A673 (cell line): Measurements from ENCODE around the gene GALK1.

Source experiments
- CTCF ChIP-seq: fragments of 300-800, 200-600 bp; sonication (generic); conservative IDR thresholded peaks from 2 replicates; pipeline ENCODE4 v1.5.1; 2017; ENCODE audit warnings: low read depth, mild to moderate bottlenecking, antibody characterized with exemption, low read length, moderate library complexity, mixed read lengths
- EZH2 ChIP-seq: fragments of 200-600 bp; sonication (generic); IDR thresholded peaks from 2 replicates; pipeline ENCODE4 v1.6.1; 2017; ENCODE audit warnings: borderline replicate concordance, low read depth, mild to moderate bottlenecking, mixed read lengths, antibody characterized with exemption, low read length; ENCODE audit not compliant: poor library complexity, severe bottlenecking

GRCh38 chr17:75752405-75752709 lies 12.6 kb downstream of the GALK1 start:
- TF ChIP-seq CTCF (no peak), EZH2 (no peak)
